ENCODE data around the gene DAZ1.
"Not testable (repeated sequence)": the region's sequence is repeated elsewhere in the genome, so short reads cannot be mapped to it uniquely, and the experiment has no call there.

DAZ1 gene

GRCh38 chrY:23198908-23199307 lies at the start of gene DAZ1:
TSS of gene DAZ1 (minus strand) at chrY:23199008. CDS start at chrY:23198800, 208 bp downstream.
- not testable (repeated sequence) for H3K9ac ChIP-seq (ENCODE audit: low read length); H3K36me3 ChIP-seq (ENCODE audit: control insufficient read depth, insufficient read depth, low read length); H3K4me1 ChIP-seq (ENCODE audit: control insufficient read depth, insufficient read depth, low read length); H3K27ac ChIP-seq (ENCODE audit: low read depth, low read length); H3K4me3 ChIP-seq (ENCODE audit: low read length); H3K27me3 ChIP-seq (ENCODE audit: control insufficient read depth, insufficient read depth, low read length)

- H3K4me3 ChIP-seq (ENCODE audit: low read length); H3K9ac ChIP-seq (ENCODE audit: low read length); H3K36me3 ChIP-seq (ENCODE audit: control insufficient read depth, insufficient read depth, low read length); H3K27me3 ChIP-seq (ENCODE audit: control insufficient read depth, insufficient read depth, low read length); H3K4me1 ChIP-seq (ENCODE audit: control insufficient read depth, insufficient read depth, low read length); H3K27ac ChIP-seq (ENCODE audit: low read depth, low read length): not testable (repeated sequence)
These were observed 20.4 kb upstream of the DAZ1 start, which contains the start of gene DAZ2 for GRCh38 chrY:23219233-23219632. TSS of gene DAZ2 (plus strand) at chrY:23219533. CDS start at chrY:23219741, 208 bp downstream.

GRCh38 chrY:23210681-23211080 lies 11.9 kb upstream of the DAZ1 start:
- not testable (repeated sequence) for H3K9ac ChIP-seq (ENCODE audit: low read length); H3K4me3 ChIP-seq (ENCODE audit: low read length); H3K36me3 ChIP-seq (ENCODE audit: control insufficient read depth, insufficient read depth, low read length); H3K27me3 ChIP-seq (ENCODE audit: control insufficient read depth, insufficient read depth, low read length); H3K27ac ChIP-seq (ENCODE audit: low read depth, low read length); H3K4me1 ChIP-seq (ENCODE audit: control insufficient read depth, insufficient read depth, low read length)

- H3K4me1 ChIP-seq (ENCODE audit: control insufficient read depth, insufficient read depth, low read length); H3K27ac ChIP-seq (ENCODE audit: low read depth, low read length); H3K4me3 ChIP-seq (ENCODE audit: low read length); H3K27me3 ChIP-seq (ENCODE audit: control insufficient read depth, insufficient read depth, low read length); H3K36me3 ChIP-seq (ENCODE audit: control insufficient read depth, insufficient read depth, low read length); H3K9ac ChIP-seq (ENCODE audit: low read length): not testable (repeated sequence)
These were observed 11.1 kb upstream of the DAZ1 start for GRCh38 chrY:23209802-23210495.

GRCh38 chrY:23207455-23207854 lies 8.6 kb upstream of the DAZ1 start:
- H3K4me1 ChIP-seq (ENCODE audit: control insufficient read depth, insufficient read depth, low read length); H3K4me3 ChIP-seq (ENCODE audit: low read length); H3K27me3 ChIP-seq (ENCODE audit: control insufficient read depth, insufficient read depth, low read length); H3K27ac ChIP-seq (ENCODE audit: low read depth, low read length); H3K9ac ChIP-seq (ENCODE audit: low read length); H3K36me3 ChIP-seq (ENCODE audit: control insufficient read depth, insufficient read depth, low read length): not testable (repeated sequence)

Measured in rectal smooth muscle tissue (tissue), 1 donor.